Activated T-helper 9 cell treated with anti-CD3 and anti-CD28 coated beads, Interleukin-2, amount 50 U/mL, for 16 hours (primary cell): ENCODE results near the gene TSPAN4.

Experiments used
- DNase-seq: peaks from one replicate; pipeline ENCODE4 v3.0.0-alpha.2; 2020; ENCODE audit warnings: low read depth

TSPAN4 gene

GRCh38 chr11:842370-843002 is at the start of gene TSPAN4, which contains the start of gene POLR2L:
Gene TSPAN4, plus strand, starts transcription at chr11:842852. Its CDS starts 7,453 bp downstream, at chr11:850305.
Gene POLR2L, minus strand, starts transcription at chr11:842529. Its CDS starts 21 bp downstream, at chr11:842508.
- DNase-seq: peak; percentile 82

GRCh38 chr11:792873-793272 is 49.8 kb upstream of the TSPAN4 start:
- no peak for DNase-seq

- DNase-seq: no peak
These were observed 49.1 kb upstream of the TSPAN4 start for GRCh38 chr11:793556-793955.

GRCh38 chr11:794013-794765 is 48.5 kb upstream of the TSPAN4 start:
- no peak for DNase-seq

- DNase-seq: no peak
These were observed 47.7 kb upstream of the TSPAN4 start for GRCh38 chr11:794766-795633.

GRCh38 chr11:795634-796564 is 46.8 kb upstream of the TSPAN4 start:
- peak; percentile 76 for DNase-seq

GRCh38 chr11:796565-797295 is 45.9 kb upstream of the TSPAN4 start:
- no peak for DNase-seq

- peak; percentile 59 for DNase-seq
These were observed 45.2 kb upstream of the TSPAN4 start for GRCh38 chr11:797296-798092.

- DNase-seq: peak; percentile 75
These were observed 44.4 kb upstream of the TSPAN4 start, which contains the start of gene SLC25A22 for GRCh38 chr11:798093-798713. Gene SLC25A22, minus strand, starts transcription at chr11:798281. Its CDS starts 3,275 bp downstream, at chr11:795006.

- no peak for DNase-seq
These were observed 42.9 kb upstream of the TSPAN4 start for GRCh38 chr11:799641-800316.

- DNase-seq: no peak
These were observed 42.2 kb upstream of the TSPAN4 start for GRCh38 chr11:800473-800872.

- no peak for DNase-seq
These were observed 41.4 kb upstream of the TSPAN4 start for GRCh38 chr11:801097-801780.

- DNase-seq: no peak
These were observed 40.5 kb upstream of the TSPAN4 start for GRCh38 chr11:802018-802617.

GRCh38 chr11:802693-803466 is 39.8 kb upstream of the TSPAN4 start:
- no peak for DNase-seq

GRCh38 chr11:803467-803742 is 39.2 kb upstream of the TSPAN4 start:
- DNase-seq: no peak

- no peak for DNase-seq
These were observed 38.7 kb upstream of the TSPAN4 start for GRCh38 chr11:803770-804598.
